Measurements from ENCODE around the gene PPP2R2D.

PPP2R2D gene

GRCh38 chr10:131891929-131892805, 8.6 kb upstream of the PPP2R2D start:
- POLR2A ChIA-PET: no interaction called here

GRCh38 chr10:131892806-131893675, 7.8 kb upstream of the PPP2R2D start:
- H3K4me3 ChIP-seq (ENCODE audit: low read depth, low read length): no peak overlapping the region
- ChIA-PET POLR2A (no interaction called here), CTCF (interaction anchor here (2.6 kb wide), 1 partner anchor 130 kb away, joined by 8 read pairs; no protein-coding TSS in a partner anchor)
- no peak for TF ChIP-seq CTCF (IDR thresholded peaks at IDR 0.05; ENCODE audit: insufficient read depth, low read length, missing control alignments)
- no peak for DNase-seq (ENCODE audit: low read depth, low spot score)

More at GRCh38 chr10:131891929-131892805, 8.6 kb upstream of the PPP2R2D start:
- H3K4me3 ChIP-seq (ENCODE audit: low read depth, low read length): no peak overlapping the region
- TF ChIP-seq CTCF (IDR thresholded peaks at IDR 0.05; ENCODE audit: insufficient read depth, low read length, missing control alignments): no peak
- CTCF ChIA-PET: interaction anchor here (0.6 to 2.6 kb wide), 2 partner anchors 131 to 133 kb away, joined by 3 to 8 read pairs; no protein-coding TSS in a partner anchor
- no peak for DNase-seq (ENCODE audit: low read depth, low spot score)

DNA sequence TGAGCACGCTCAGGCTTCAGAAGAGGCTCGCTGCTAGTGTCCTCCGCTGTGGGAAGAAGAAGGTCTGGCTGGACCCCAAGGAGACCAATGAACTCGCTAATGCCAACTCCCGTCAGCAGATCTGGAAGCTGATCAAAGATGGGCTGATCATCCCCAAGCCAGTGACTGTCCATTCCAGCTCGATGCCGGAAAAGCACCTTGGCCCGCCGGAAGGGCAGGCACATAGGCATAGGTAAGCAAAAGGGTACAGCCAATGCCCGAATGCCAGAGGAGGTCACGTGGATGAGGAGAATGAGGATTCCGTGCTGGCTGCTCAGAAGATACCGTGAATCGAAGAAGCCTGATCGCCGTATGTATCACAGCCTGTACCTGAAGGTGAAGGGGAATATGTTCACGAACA, 5.7 kb upstream of the PPP2R2D start:
- ChIA-PET POLR2A (no interaction called here), CTCF (interaction anchor here (0.9 to 1.2 kb wide), 2 partner anchors 8 to 128 kb away, joined by 3 to 6 read pairs; no protein-coding TSS in a partner anchor)
- DNase-seq (ENCODE audit: low read depth, low spot score): no peak
- TF ChIP-seq CTCF (IDR thresholded peaks at IDR 0.05; ENCODE audit: insufficient read depth, low read length, missing control alignments): no peak
- no peak overlapping the region for H3K4me3 ChIP-seq (ENCODE audit: low read depth, low read length)

DNA sequence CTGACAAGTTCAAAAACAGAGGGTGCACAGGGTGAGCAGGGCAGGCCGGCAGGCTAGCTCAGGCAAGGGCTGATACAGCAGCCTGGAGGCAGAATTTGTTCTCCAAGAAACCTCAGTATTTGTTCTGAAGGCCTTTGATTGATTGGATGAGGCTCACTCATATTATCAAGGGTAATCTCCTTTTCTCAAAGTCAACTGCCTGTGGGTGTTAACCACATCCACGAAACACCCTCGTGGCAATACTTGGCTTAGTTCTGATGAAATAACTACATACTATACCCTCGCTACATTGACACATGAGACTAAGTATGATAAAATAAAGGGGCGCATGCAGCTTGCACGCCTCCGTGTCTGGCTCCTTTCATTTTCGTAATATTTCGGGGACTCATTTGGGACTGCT, 4.4 kb upstream of the PPP2R2D start:
- no peak for DNase-seq (ENCODE audit: low read depth, low spot score)
- ChIA-PET POLR2A (no interaction called here), CTCF (interaction anchor here (0.8 to 3.0 kb wide), 4 partner anchors 10 to 127 kb away, joined by 3 to 14 read pairs (median 7); no protein-coding TSS in a partner anchor)
- no peak overlapping the region for H3K4me3 ChIP-seq (ENCODE audit: low read depth, low read length)
- TF ChIP-seq CTCF (IDR thresholded peaks at IDR 0.05; ENCODE audit: insufficient read depth, low read length, missing control alignments): no peak

GRCh38 chr10:131897297-131897899, 3.4 kb upstream of the PPP2R2D start:
- POLR2A ChIA-PET: no interaction called here
- no peak for TF ChIP-seq CTCF (IDR thresholded peaks at IDR 0.05; ENCODE audit: insufficient read depth, low read length, missing control alignments)
- no peak overlapping the region for H3K4me3 ChIP-seq (ENCODE audit: low read depth, low read length)
- CTCF ChIA-PET: interaction anchor here (0.7 to 3.0 kb wide), 4 partner anchors 12 to 126 kb away, joined by 3 to 14 read pairs (median 6); no protein-coding TSS in a partner anchor
- no peak for DNase-seq (ENCODE audit: low read depth, low spot score)
